ENCODE measurements around the gene EIF3J. TPM values are rescaled to one million over a fixed set of nuclear protein-coding genes. Genes with fewer than 3 reads are reported as not detected.
"Not testable (repeated sequence)": the region's sequence is repeated elsewhere in the genome, so short reads cannot be mapped to it uniquely, and the experiment has no call there.

EIF3J gene
- total and polyA plus RNA-seq, 4 donors: 23.5 to 49.9 (median 39.6) TPM

- no peaks in the 10 kb centered on the region for H3K9me3 ChIP-seq (ENCODE audit: control insufficient read depth in 4 of 4, low read length in 3 of 4)
- no peak overlapping the region for H3K27ac ChIP-seq (ENCODE audit: low read depth in 1 of 2, low read length in 2 of 2)
- H3K4me1 ChIP-seq (ENCODE audit: control insufficient read depth in 4 of 4, insufficient read depth in 4 of 4, low read length in 3 of 4): no peaks in the 10 kb centered on the region
- 86% methylated on average over 10 of the region's 10 CpGs for WGBS
- H3K27me3 ChIP-seq (ENCODE audit: control insufficient read depth in 4 of 4, insufficient read depth in 4 of 4, low read length in 3 of 4): no peaks in the 10 kb centered on the region
- DNase-seq (ENCODE audit: low spot score): no peak
- TF ChIP-seq EGR1 (IDR thresholded peaks at IDR 0.05; ENCODE audit: low read depth in 2 of 2): no peak
- TF ChIP-seq ATF3 (IDR thresholded peaks at IDR 0.05): no peak
- no peak overlapping the region for H3K4me3 ChIP-seq (ENCODE audit: low read depth in 1 of 3, low read length in 3 of 3)
- no peak overlapping the region for H3K9ac ChIP-seq (ENCODE audit: low read depth in 1 of 2, low read length in 2 of 2)
- H3K36me3 ChIP-seq (ENCODE audit: control insufficient read depth in 4 of 4, insufficient read depth in 3 of 4, low read depth in 1 of 4, low read length in 3 of 4): peaks cover 2 to 12% (median 4%) of the 10 kb centered on the region in 4 donors
Measured at GRCh38 chr15:44529864-44530604, 6.9 kb upstream of the EIF3J start.

- Histone ChIP-seq H3K36me3 (ENCODE audit: control insufficient read depth in 4 of 4, insufficient read depth in 3 of 4, low read depth in 1 of 4, low read length in 3 of 4) (peaks cover 0 to 11% (median 4%) of the 10 kb centered on the region in 4 donors), H3K27ac (ENCODE audit: low read depth in 1 of 2, low read length in 2 of 2) (no peak overlapping the region), H3K27me3 (ENCODE audit: control insufficient read depth in 4 of 4, insufficient read depth in 4 of 4, low read length in 3 of 4) (no peaks in the 10 kb centered on the region), H3K9ac (ENCODE audit: low read depth in 1 of 2, low read length in 2 of 2) (no peak overlapping the region), H3K4me1 (ENCODE audit: control insufficient read depth in 4 of 4, insufficient read depth in 4 of 4, low read length in 3 of 4) (peaks cover under 1 to 4% (median 2%) of the 10 kb centered on the region in 4 donors), H3K4me3 (ENCODE audit: low read depth in 1 of 3, low read length in 3 of 3) (no peak overlapping the region), H3K9me3 (ENCODE audit: control insufficient read depth in 4 of 4, low read length in 3 of 4) (no peaks in the 10 kb centered on the region)
- WGBS: 97% methylated on average over 3 of the region's 3 CpGs
- no peak for DNase-seq (ENCODE audit: low spot score)
- no peak for TF ChIP-seq CTCF (IDR thresholded peaks at IDR 0.05; ENCODE audit: low read depth, low read length, missing input control)
- no peak for TF ChIP-seq SP1 (IDR thresholded peaks at IDR 0.05)
- TF ChIP-seq ATF3 (IDR thresholded peaks at IDR 0.05): no peak
- TF ChIP-seq RAD21 (IDR thresholded peaks at IDR 0.05): no peak
- no peak for TF ChIP-seq HNF4A (conservative IDR thresholded peaks at IDR 0.05)
- no peak for TF ChIP-seq ZBTB33 (IDR thresholded peaks at IDR 0.05)
- TF ChIP-seq JUND (IDR thresholded peaks at IDR 0.05): no peak
- TF ChIP-seq MAX (IDR thresholded peaks at IDR 0.05): no peak
- no peak for TF ChIP-seq EGR1 (IDR thresholded peaks at IDR 0.05; ENCODE audit: low read depth in 2 of 2)
- no peak for TF ChIP-seq HNF4G (IDR thresholded peaks at IDR 0.05)
- no peak for TF ChIP-seq YY1 (IDR thresholded peaks at IDR 0.05)
- TF ChIP-seq GABPA (IDR thresholded peaks at IDR 0.05 in 1 of 2, conservative IDR thresholded peaks at IDR 0.05 in 1 of 2): no peak
- no peak for TF ChIP-seq REST (IDR thresholded peaks at IDR 0.05)
- TF ChIP-seq FOXA2 (IDR thresholded peaks at IDR 0.05): no peak
- no peak for TF ChIP-seq RXRA (IDR thresholded peaks at IDR 0.05)
- TF ChIP-seq TAF1 (conservative IDR thresholded peaks at IDR 0.05): no peak
- TF ChIP-seq NR2F2 (IDR thresholded peaks at IDR 0.05): no peak
- no peak for TF ChIP-seq FOXA1 (IDR thresholded peaks at IDR 0.05)
Measured at GRCh38 chr15:44530653-44531052, 6.3 kb upstream of the EIF3J start.

- H3K27me3 ChIP-seq (ENCODE audit: control insufficient read depth in 4 of 4, insufficient read depth in 4 of 4, low read length in 3 of 4); H3K4me3 ChIP-seq (ENCODE audit: low read depth in 1 of 3, low read length in 3 of 3); H3K9me3 ChIP-seq (ENCODE audit: control insufficient read depth in 4 of 4, low read length in 3 of 4); H3K36me3 ChIP-seq (ENCODE audit: control insufficient read depth in 4 of 4, insufficient read depth in 3 of 4, low read depth in 1 of 4, low read length in 3 of 4); H3K27ac ChIP-seq (ENCODE audit: low read depth in 1 of 2, low read length in 2 of 2); DNase-seq (ENCODE audit: low spot score); H3K9ac ChIP-seq (ENCODE audit: low read depth in 1 of 2, low read length in 2 of 2): not testable (repeated sequence)
- WGBS: 94% methylated on average over 5 of the region's 5 CpGs
- peaks cover 3 to 11% (median 5%) of the 10 kb centered on the region in 4 donors for H3K4me1 ChIP-seq (ENCODE audit: control insufficient read depth in 4 of 4, insufficient read depth in 4 of 4, low read length in 3 of 4)
Measured at GRCh38 chr15:44532275-44532674, 4.7 kb upstream of the EIF3J start.

Measured in liver (tissue), 9 donors.